ENCODE results near the gene ANO1.

GRCh38 chr11:70031631-70032469 is 46.3 kb upstream of the ANO1 start:
- no peak for TF ChIP-seq CTCF (IDR thresholded peaks at IDR 0.05)
- no peak for TF ChIP-seq POLR2A (IDR thresholded peaks at IDR 0.05)
